NCI-H2029 (cell line): ENCODE measurements around the gene C12orf43.
A peak's percentile ranks its signal among the peaks of the same experiment; 100 is the strongest.
"Not testable (repeated sequence)": the region's sequence is repeated elsewhere in the genome, so short reads cannot be mapped to it uniquely, and the experiment has no call there.

Source experiments
- DNase-seq: peaks from one replicate; lab custom pipeline; 2025; lab: John Stamatoyannopoulos, UW

The C12orf43 gene

GRCh38 chr12:121015825-121016766, at the start of gene C12orf43:
TSS of gene C12orf43 (minus strand) at chr12:121016487. CDS start at chr12:121016474, 13 bp downstream.
- peak; percentile 89 for DNase-seq

GRCh38 chr12:121065345-121065744, 49.1 kb upstream of the C12orf43 start:
- DNase-seq = no peak

- not testable (repeated sequence) for DNase-seq
Measured at GRCh38 chr12:121064586-121064985, 48.3 kb upstream of the C12orf43 start.

GRCh38 chr12:121064116-121064515, 47.8 kb upstream of the C12orf43 start:
- no peak for DNase-seq

GRCh38 chr12:121062391-121063045, 46.2 kb upstream of the C12orf43 start:
- no peak for DNase-seq

- DNase-seq = no peak
Measured at GRCh38 chr12:121061831-121062230, 45.5 kb upstream of the C12orf43 start.

DNA sequence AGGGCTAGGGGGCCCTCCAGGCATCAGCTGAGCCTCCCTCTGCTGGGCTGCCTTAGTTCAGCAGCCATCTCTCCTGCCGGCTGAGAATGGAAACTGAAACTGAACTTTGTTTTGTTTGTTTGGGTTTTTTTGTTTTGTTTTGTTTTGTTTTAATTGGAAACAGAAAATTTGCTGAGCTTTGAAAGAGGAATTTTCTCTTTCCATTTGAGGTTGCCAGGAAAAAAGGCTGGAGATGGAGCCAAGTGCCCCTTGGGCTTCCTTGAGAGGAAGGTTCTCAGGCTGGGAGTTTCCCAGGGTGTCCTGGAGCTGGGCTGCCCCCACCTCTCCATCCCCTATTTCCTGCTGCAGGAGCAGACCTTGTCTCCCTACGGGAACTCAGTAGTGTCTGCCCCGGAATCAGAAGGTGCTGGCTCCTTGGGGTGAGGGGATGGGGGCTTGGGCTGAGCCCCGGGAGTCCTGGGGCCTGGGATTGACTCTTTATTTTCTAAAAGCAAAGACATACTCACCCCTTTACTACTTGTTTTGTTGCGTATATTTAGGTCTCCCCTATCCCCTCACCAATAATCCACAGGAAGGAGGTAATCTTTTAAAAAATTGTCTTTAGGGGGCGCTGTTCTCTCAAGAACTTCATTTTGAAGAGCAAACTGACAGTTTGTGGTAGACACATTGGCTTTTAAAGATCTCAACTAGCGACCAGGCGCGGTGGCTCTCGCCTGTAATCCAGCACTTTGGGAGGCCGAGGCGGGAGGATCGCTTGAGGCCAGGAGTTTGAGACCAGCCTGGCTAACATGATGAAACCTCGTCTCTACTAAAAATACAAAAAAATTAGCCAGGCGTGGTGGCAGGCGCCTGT, 44.1 kb upstream of the C12orf43 start:
- DNase-seq = peak; percentile 57

GRCh38 chr12:121059031-121059898, 43.0 kb upstream of the C12orf43 start:
- DNase-seq = no peak

GRCh38 chr12:121057794-121058193, 41.5 kb upstream of the C12orf43 start:
- no peak for DNase-seq

DNA sequence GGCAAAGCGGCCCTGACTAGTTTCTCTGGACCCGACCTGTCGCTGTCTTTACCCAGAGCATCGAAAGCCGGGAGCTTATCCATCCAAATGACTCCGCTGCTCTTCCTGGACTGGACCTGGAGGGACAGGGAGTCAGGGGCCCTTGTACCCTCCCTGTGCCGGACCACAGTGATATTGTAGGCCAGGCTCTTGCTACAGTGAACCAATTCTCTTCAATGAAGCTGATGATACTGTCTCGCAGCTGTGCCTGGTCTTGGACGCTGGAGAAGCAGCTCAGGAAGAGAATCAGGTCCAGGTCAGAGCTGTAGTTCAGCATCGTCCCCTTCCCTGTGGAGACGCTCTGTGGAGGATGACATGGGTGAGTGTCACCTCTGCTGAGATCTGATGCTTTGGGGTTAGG, 37.4 kb upstream of the C12orf43 start:
- no peak for DNase-seq

DNA sequence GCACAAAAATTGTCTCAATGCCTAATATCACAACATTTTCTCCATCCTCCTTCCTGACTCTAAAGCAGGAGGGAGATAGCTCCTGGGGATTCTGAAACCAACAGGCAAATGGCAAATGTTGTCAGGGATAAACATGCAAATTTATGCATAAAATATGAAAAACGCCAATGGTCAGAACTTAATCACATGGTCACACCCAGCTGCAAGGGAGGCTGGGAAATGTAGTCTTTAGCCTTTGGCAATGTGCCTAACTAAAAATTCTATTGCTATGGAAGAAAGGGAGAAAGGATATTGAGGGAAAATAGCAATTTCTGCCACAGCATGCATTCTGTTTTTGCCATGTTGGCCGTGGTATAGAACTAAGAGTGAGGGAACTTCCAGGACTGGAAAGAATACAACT, 34.4 kb upstream of the C12orf43 start:
- DNase-seq = no peak

DNA sequence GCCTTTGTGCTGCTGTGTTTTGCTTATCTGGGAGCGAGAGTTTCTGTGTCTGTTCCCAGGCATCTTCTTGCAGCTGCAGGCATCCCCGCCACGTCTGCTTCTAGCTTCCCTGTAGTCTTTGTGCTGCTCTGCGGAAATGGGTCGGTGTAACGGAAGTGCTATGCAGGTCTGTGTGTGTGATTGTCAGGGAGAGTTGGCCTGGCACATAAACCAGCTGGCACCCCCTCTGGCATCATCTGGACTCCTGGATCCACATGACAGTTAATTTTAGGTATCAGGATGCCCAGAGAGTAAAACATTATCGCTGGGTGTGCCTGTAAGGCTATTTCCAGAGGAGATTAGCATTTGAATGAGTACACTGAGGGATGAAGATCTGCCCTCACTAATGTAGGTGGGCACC, 32.2 kb upstream of the C12orf43 start:
- no peak for DNase-seq

- DNase-seq = not testable (repeated sequence)
Measured at GRCh38 chr12:121047400-121047799, 31.1 kb upstream of the C12orf43 start.

- DNase-seq = no peak
Measured at GRCh38 chr12:121043067-121043466, 26.8 kb upstream of the C12orf43 start.

- DNase-seq = no peak
Measured at GRCh38 chr12:121038861-121039668, 22.8 kb upstream of the C12orf43 start, which contains the start of gene OASL. TSS of gene OASL (minus strand) at chr12:121039246. CDS start at chr12:121038971, 275 bp downstream.

DNA sequence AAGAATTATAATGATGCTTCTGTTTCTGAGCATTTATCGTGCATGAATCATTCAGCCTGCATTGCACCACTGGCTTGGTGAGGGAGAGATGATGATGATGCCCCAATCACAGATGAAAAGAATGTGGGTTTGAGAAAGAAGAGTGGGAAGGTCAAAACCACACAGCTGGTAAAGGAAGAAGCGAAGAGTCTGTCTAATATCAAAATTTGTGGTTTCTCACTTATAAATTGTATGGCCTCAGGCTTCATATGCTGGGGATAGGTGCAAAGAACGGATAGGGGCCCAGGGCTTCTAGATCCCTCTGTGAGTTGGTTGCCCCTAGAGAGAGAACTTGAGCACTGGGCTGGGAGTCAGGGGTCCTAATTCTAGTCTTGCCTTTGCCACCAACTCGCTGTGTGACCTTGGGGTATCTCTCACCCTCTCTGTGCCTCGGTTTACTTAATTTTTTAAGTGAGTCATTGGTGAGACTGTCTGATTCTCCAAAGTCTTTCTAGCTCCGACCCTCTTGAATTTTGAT, 20.6 kb upstream of the C12orf43 start:
- no peak for DNase-seq

- DNase-seq = no peak
Measured at GRCh38 chr12:121034616-121035305, 18.5 kb upstream of the C12orf43 start.

GRCh38 chr12:121033625-121034349, 17.5 kb upstream of the C12orf43 start:
- DNase-seq = peak; percentile 14
